GM19455 (cell line): ENCODE results near the gene GRM1.

Source experiments
- ATAC-seq: cut with Tn5 transposase; IDR thresholded peaks from one replicate; pipeline ENCODE4 v1.9.1; 2021; ENCODE audit not compliant: unreplicated experiment

Gene GRM1

DNA sequence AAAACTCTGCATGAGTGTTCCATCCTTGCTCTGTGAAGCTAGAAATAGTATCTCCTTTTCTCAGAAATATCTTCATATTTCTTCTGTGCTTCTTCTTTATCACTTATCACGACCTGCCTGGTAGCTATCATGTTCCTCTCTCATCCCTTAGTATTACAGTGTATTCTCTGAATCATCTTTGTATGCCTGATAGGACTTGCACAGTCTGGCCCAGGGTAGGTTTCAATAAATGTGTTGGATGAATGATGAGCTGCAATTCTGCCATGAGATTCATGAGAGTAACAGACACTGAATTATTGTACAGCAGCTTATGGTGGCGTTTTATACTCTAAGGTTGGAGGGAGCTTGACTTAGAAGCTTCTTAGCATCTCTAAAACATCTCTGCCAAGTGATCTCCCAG is 66.6 kb downstream of the GRM1 start:
- ATAC-seq, result no peak

DNA sequence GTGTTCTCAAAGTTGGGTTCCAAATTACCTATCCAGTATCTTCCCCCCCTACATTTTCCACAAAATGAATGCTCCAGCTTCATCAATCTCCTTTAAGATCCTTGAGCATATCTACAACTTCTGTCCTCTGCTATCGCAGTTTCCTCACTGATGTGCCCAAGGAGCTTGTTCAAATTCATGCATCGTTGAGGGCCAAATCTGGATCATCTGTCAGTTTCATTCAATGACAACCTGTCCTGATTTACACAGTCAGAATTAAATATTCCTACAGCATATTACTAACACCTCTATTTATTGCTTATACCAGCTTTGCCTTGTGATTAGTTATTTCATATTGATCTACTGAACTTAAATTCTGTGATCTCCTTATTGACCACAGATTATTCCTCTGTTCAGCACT is 68.7 kb downstream of the GRM1 start:
- no peak for ATAC-seq

DNA sequence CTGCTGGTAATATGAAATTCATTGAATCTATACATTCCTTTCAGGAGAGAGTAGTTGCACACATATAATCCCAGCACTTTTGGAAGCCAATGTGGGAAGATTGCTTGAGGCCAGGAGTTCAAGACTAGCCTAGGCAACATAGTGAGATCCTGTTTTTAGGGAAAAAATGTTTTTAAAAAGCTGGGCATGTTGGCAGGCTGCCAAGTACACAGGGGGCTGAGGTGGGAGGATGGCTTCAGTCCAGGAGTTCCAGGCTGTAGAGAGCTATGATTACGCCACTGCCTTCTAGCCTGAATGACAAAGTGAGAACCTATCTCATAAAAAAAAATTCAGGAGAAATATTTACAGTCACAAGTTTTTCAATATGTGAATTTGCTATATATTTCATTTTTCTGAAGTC is 71.9 kb downstream of the GRM1 start:
- no peak for ATAC-seq

DNA sequence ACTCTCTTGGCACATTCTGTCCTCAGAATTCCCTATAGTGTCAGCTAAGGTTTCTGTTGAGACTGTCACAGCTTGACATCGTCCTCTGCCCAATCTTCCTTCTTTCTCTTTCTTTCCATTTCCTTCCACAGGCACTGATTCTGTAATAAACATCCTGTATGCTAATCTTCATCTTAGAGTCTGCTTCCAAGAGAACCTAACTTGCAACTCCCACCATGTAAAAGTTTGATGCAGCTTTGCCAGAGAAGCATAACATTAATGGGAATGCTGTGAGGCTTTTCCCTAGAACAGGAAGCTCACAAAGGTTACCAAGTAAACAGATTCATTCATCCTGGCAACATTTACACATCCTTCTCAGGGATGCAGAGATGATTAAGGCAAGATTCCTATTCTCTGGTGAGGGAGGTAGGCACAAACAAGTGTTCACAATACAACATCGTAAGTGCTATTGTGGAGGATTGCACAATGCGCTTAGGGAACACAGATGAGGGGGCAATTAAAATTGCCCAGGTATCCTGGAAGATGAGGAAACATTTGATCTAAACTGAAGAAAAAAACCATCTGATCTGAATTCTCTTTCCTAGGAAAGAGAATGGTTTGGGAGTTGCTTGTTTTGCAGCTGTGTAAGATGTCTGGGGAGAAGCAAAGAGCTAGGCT is 74.7 kb downstream of the GRM1 start:
- no peak for ATAC-seq

DNA sequence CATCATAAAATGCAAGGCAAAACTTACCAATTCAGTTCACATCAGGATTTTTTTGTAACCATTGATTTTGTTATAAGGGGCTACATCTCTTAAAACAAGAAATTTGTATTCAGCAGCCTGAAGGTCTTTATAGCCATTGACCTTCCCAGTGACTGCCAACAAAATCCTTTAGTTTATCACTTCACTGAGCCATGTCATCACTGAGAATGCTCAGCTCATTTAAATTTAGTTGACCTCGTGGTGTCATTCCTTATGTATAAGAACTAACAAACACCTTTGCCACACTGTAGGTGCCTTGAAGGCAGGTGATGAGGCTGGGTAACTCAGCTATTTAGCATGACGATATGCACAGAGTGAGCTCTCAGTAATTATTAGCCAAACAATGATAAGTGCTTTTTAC is 77.7 kb downstream of the GRM1 start:
- no peak for ATAC-seq

DNA sequence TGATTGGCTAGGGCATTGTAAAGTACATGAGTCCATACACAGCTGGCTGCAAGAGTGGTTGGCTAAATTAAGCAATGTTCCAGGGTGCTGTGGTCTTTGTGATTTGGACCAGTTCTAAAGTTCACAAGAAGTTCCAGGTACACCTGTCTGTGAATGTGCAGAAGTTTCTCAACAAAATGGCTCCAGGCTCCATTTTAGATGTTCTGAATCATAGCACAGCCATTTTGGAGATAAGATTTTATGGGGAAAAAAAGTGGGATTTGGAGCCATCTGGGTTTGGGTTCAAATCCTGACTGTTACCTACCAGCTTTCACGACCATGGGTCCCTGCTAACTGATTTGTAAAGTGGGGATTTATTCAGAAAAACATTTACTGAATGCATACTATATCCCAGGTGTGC is 82.1 kb downstream of the GRM1 start:
- no peak for ATAC-seq

DNA sequence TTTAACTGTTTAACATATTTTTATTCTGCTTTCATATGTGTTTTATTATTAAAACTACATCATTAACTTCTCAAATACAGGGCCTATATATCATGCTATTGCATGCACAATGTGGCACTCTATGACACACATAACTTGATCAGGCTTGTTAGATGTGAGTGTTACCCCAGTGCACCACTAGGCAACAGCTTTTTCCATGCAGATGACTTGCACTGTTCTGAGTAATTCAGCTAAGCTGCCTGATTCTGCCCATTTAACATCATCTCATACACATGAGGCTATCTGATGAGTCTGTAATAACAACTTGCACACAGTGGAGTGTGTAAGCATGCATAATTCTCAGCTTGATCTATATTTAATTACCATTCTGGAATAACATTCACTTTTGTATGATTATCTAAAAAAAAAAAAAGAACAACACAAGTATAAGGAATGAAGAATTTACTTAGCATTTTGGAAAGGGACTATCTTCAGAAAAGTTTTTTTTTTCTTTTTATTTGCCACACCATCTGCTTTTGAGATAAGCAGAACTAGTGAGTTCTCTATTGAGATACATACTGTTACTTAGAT is 83.1 kb downstream of the GRM1 start:
- no peak for ATAC-seq

DNA sequence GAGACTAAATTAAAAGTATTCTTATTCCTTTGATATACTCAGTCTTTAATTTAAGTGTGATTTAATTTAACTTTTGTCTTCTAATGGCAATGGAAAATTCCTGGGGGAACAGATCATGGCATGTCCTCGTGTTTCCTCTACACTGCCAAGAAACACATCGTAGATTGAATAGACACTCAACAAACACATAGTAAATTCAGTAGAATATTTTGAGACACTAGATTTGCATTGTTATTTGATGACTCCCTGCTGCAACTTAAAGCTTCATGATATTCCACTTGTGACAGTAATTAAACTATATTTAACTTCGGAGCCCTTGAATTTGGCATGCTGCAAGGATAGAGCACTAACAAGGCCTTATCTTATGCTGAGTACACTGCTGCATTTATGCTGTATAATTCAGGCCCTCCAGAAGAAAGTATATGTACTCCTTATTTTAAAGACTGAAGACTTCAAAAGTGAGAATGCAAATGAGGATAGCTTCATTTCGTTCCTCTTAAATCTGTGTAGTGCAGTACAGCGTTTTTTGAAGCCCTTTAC is 84.3 kb downstream of the GRM1 start:
- ATAC-seq, result no peak

DNA sequence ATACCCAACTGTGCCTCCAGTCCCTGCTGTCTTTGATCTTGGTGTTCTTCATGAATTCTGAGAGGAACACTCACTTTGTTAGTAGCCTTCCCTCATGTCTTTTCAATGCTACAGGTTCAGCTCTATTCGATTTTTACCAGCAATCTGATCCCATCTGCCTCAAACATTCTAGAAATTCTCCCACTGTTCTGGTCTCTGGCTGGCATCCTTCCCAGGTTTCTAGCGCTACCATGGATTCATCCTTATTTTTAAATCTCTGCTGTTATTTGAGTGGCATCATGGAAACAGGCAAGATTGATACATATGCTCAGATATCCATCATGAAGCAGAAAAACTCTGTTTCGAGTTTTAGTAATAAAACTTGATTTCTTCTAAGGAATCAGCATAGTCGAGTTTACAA is 94.8 kb downstream of the GRM1 start:
- ATAC-seq, result no peak

DNA sequence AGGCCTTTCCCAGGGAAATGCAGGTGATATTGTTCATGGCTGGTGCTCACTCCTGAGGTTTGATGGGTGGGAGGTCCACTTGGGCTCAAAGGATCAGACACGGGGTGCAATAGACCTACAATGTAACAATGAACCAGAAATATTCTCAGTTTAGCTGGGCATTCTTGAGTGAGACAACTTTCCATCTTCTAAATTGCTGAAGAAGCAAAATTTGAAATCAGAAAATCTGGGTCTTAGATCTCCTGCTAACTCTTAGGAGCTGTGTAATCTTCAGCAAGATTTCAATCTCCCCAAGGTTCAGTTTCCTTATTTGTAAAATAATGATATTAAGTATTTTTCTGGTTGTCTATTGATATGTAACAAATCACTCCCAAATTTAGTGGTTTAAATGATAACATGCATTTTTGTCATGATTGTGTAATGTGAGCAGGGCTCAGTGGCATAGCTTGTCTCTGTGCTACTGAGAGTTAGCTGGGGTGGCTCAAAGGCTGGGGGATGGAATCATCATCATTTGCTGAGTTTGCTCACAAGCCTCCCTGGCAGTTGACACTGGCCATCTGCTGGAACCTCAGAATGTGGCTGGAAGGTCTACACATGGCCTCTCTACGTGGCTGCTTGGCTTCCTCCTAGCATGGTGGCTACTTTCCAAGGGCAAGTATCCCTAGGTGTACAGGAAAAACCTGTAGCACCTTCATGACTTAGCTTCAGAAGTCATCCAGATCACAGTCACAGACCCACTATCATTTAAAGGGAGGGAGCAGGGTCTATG is 98.8 kb downstream of the GRM1 start:
- ATAC-seq, result no peak

DNA sequence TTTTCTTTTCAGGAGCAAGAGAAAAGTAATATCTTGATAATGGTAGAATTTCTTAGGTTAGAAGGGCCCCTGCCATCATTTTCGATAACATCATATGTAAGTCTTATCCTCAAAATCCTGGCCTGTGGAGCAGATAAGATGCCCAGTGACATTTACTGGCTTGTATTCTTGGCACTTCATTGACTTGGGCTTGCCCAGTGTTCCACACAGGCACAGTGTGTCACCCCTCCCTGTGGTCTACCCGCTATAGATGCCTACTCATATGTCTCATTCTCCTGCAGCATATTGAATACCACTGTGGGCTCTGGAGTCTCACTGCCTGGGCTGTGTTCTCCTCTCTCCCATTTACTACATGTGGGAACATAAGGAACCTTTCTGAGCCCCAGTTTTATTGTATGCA is 105.0 kb downstream of the GRM1 start:
- ATAC-seq, result no peak

DNA sequence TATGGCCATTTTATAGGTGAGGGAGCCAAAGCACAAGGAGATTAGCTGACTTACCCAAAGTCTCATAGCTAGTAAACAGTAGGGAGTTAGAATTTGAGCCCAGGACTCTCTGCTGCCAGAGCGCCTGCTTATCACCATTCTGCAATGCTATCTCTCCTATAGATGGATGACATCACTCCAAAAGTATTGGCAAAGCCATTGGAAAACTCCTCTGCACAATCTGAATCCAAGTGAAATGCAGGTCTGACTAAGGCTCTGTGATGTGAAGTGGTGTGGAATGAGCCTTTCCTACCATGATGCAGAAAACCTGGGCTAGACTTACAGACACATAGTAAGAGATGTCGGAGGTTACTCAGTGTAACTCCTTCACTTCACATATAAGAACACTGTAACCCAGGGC is 106.3 kb downstream of the GRM1 start:
- no peak for ATAC-seq

DNA sequence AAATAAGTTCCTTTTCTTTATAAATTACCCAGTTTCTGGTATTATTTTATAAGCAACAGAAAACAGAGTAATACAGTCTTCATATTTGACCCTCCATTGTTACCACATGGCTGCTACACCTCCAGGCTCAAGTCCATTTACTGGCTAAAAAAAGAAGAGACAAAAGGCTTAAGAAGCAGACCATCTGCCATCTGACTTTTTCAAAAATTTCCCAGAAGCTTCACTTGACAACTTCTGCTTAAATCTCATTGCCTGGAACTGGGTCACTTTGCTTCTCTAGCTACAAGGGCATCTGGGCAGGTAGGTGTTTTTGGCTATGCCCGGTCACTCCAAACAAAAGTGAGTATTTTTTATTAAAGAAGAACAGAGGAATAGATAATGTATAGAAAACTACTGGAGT is 118.0 kb downstream of the GRM1 start:
- no peak for ATAC-seq

DNA sequence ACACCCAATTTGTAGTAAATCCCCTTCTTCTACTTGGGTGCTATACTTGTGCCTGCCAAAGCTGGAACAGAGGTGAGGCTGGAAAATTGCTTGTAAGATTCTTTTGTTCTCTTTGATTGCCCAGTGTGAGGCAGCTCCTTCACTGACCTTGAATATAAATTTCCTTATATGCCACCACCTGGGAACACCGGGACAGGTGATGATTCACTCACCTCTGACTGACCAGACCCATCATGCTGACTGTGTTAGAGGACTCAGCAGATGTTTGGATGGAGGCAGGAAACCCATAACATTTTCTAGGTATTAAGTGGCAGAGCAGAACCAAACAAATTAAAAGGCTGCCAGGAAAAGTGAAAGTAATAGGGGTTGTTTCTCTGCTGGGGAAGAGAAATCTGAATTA is 120.9 kb downstream of the GRM1 start:
- ATAC-seq, result no peak

DNA sequence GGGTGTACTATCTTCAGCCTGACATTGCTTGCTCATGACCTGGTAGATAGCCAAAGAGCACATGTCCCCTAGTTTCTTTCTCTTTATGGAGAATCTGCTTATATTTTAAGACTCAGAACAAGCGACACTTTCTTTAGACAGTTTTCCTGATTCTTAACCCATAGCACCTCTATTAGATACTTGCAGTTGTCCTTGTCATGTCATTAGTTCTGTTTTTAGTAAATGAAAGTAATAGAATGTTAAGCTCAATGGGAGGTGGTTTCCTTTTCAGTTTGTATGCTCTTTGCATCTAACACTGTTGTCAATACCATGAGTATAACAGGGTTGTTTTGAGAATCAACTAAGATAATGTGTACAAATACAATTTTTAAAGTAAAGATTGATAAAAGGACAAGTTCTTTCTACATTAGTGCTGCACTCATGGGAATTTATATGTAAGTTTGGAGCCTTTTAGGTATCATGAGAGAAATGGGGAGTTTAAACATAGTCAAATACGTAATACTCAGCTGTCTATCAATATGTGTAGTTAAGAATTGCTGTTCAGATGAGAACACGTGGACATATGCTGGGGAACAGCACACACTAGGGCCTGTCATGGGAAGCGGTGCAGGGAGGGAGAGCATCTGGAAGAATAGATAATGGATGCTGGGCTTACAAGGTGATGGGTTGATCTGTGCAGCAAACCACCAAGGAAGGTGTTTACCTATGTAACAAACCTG is 124.3 kb downstream of the GRM1 start:
- ATAC-seq, result peak; percentile 99

DNA sequence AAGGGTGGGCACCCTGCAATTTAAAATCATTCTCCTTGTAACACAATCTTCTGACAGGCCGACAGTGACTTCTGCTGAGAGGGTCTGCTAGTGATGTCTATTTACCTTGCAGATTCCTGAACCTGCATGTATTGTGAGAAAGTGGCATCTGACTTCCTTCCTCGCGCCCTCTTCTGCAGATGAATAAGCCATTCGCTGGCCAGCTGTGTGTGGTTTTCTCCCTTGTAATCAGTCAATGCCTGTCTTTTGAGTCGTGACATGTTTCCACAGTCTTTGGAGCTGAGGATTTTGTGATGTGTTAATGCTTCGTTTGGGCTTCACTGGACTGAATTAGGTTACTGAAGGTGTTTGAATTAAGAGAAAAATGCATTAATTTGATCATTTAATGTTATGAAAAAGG is 125.3 kb downstream of the GRM1 start:
- no peak for ATAC-seq

DNA sequence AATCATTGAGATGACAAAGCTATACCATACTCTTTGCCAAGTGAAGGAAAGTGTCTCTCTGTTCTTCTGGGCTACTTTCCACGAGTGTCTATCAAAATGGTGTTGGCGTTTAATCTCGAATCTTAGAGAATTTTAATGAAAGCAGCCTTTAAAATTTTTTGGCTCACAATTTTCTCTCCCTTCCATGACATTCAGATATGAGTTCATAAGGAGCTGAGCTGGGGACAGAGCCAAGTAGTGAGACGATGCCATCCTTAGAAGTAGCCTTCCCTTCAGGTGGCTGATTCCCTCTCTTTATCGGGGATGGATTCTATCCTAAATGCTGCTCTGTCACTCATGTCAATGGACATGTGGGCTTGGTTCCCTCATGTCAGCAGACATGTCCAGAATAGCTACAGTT is 132.8 kb downstream of the GRM1 start:
- no peak for ATAC-seq

DNA sequence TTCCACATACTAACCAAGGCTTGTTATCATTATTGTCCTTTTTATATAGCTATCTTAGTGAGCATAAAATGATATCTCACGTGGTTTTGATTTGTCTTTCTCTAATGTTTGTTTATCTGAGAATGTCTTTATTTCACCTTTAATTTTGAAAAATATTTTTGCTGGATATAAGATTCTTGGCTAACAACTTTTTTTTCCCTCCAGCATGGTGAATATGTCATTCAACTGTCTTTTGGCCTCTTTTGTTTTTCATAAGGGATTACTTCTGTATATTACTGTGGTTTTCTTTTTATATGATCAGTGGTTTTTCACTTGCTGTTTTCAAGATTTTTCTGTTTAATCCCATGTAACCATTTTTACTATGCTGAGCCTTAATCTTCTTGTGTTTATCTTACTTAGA is 141.0 kb downstream of the GRM1 start:
- no peak for ATAC-seq

DNA sequence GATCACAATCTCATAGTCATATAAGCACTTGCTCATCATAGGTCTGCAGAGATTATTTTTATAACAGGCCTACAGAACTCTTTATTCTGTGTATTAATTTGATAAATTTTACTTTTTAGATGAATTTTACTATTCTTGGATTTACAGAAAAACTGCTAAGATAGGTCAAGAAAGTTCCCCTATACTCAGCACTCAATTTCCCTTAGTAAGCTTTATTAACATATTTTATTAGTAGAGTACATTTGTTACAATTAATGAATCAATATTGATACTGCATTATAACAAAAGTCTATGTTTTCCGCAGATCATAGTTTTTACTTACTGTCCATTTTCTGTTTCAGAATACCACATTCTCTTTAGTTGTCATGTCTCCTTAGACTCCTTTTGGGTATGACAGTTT is 148.9 kb downstream of the GRM1 start:
- ATAC-seq, result no peak

DNA sequence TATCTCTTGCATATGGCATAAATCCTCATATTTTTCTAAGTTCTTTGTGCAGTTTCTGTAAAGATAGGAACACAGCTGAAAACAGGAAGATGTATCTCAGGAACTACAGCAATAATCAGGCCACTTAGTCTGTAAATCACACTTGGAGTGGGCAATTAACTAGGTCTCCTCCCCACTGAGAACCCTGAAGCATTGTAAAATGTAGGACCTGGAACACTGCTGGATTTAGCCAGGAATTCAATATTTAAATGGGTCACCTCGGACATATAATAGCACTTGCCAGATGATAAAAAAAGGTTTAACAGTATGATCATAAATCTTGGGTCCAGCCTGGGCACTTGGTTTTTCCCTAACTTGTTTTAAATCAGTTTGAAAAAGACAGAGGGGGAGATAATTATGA is 155.0 kb downstream of the GRM1 start:
- ATAC-seq, result no peak

DNA sequence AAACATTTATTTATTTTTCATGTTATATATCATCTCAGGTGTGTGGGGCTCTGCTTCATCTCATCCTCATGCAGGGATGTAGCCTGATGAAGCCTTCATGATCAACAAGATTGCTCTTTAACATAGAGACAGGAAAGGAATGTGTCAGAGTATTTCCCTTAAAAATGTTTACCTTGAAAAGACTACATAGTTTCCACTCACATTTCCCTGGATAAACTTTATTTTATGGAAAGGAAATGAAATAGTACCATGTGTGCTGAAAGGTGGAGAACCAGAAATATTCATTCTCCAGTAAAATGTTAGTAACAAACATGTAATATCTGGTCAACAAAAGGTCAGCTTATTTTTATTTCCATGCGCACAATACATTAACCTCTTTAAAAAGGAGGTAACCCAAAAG is 155.8 kb downstream of the GRM1 start:
- no peak for ATAC-seq

DNA sequence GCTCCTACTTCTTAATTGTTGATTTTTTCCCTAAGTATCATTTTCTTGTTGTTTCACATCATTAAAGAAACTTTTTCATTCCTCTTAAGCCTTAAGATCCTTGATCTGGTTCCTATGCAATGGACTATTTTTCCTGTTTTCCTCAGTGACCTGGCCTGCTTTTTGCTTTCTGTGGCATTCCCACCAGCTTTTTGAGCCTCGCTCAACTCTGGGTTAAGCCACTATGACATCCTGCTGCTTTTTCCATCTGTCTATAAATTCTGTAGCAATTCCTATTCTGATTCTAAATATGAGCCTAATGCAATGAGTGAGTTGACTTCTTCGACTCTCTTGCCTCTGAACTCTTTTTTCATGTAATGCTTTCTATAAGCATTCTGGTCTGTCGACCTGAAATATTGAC is 160.3 kb downstream of the GRM1 start:
- ATAC-seq, result no peak
